ENCODE data around the gene PDZD2.

DNA sequence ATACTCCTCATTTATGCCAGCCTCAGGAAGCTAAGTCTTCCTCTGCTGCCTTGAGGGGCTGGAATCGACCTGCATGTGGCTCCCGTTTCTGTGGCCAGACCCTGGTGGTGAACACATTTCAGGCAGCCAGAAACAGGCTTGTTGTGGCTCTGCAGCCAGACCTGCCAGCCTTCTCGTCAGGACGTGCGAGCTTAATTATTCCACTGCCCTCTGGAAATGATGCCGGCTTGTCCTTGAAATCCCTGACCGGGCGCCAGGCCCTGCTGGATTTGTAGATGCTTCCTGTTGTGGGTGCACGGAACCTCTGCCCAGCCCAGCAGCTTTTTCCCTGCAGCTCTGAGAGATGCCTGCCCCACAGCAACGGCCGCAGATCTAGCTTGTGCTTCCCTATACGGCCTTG, 41.6 kb downstream of the PDZD2 start:
- TF ChIP-seq, protein P1, sequence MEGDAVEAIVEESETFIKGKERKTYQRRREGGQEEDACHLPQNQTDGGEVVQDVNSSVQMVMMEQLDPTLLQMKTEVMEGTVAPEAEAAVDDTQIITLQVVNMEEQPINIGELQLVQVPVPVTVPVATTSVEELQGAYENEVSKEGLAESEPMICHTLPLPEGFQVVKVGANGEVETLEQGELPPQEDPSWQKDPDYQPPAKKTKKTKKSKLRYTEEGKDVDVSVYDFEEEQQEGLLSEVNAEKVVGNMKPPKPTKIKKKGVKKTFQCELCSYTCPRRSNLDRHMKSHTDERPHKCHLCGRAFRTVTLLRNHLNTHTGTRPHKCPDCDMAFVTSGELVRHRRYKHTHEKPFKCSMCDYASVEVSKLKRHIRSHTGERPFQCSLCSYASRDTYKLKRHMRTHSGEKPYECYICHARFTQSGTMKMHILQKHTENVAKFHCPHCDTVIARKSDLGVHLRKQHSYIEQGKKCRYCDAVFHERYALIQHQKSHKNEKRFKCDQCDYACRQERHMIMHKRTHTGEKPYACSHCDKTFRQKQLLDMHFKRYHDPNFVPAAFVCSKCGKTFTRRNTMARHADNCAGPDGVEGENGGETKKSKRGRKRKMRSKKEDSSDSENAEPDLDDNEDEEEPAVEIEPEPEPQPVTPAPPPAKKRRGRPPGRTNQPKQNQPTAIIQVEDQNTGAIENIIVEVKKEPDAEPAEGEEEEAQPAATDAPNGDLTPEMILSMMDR (IDR thresholded peaks at IDR 0.05; ENCODE audit: low read length) = no peak
- no peak for TF ChIP-seq EZH2phosphoT487 (IDR thresholded peaks at IDR 0.05; ENCODE audit: low read length)

Data from MM.1S (cell line).